Small intestine (tissue), 7 donors: ENCODE data around the gene NAA15. TPM values are rescaled to one million over a fixed set of nuclear protein-coding genes. Genes with fewer than 3 reads are reported as not detected.

Experiments used
- DNase-seq, 2 donors: peaks; one replicate each; pipeline versions ENCODE4 v3.0.0 to v3.0.0-alpha.2; 2013
- FAIRE-seq: peaks from 2 replicates; lab custom pipeline; 2012; peaks lifted over from hg19 to GRCh38; lab: Jason Lieb, UNC
- H3K27ac ChIP-seq, 3 donors: one replicate each; pipeline ENCODE4 v1.5.1; 2013; ENCODE audit warnings: low read length in 2 of 3, mild to moderate bottlenecking in 2 of 3, control low read depth in 1 of 3, inconsistent platforms in 1 of 3, low read depth in 1 of 3, moderate library complexity in 1 of 3
- H3K27me3 ChIP-seq, 3 donors: one replicate each; pipeline ENCODE4 v1.6.1; 2013; ENCODE audit warnings: low read length in 3 of 3, inconsistent platforms in 1 of 3; ENCODE audit not compliant: control insufficient read depth in 3 of 3, insufficient read depth in 3 of 3
- H3K36me3 ChIP-seq, 3 donors: one replicate each; pipeline ENCODE4 v1.6.1; 2013; ENCODE audit warnings: low read length in 3 of 3, inconsistent platforms in 1 of 3, low read depth in 1 of 3, mild to moderate bottlenecking in 1 of 3, moderate library complexity in 1 of 3; ENCODE audit not compliant: control insufficient read depth in 3 of 3, insufficient read depth in 2 of 3
- H3K4me1 ChIP-seq, 3 donors: one replicate each; pipeline ENCODE4 v1.6.1; 2013; ENCODE audit warnings: low read length in 2 of 3, inconsistent platforms in 1 of 3, low read depth in 1 of 3, mild to moderate bottlenecking in 1 of 3, moderate library complexity in 1 of 3; ENCODE audit not compliant: control insufficient read depth in 3 of 3, insufficient read depth in 2 of 3
- H3K4me3 ChIP-seq, 3 donors: one replicate each; pipeline ENCODE4 v1.5.1; 2013; ENCODE audit warnings: low read length in 3 of 3, control low read depth in 1 of 3, inconsistent platforms in 1 of 3, low read depth in 1 of 3, mild to moderate bottlenecking in 1 of 3, moderate library complexity in 1 of 3
- H3K9me3 ChIP-seq, 2 donors: one replicate each; pipeline ENCODE4 v1.6.1; 2013; ENCODE audit warnings: low read depth in 1 of 2, low read length in 1 of 2; ENCODE audit not compliant: control insufficient read depth in 2 of 2, insufficient read depth in 1 of 2
- WGBS, 3 donors: extraction: QIAGEN DNeasy Blood & Tissue Kit; methylation state at CpG; one replicate each; pipeline ENCODE4 v1.1.7; 2013; 5-methylcytosine and 5-hydroxymethylcytosine counted together
- polyA plus RNA-seq, 4 donors: library from polyadenylated mRNA; stranded (reverse) in 3 of 4; unstranded in 1 of 4; fragments of 200-250 nt in 3 of 4; fragments of 120-200 nt in 1 of 4; gene quantifications; one replicate each; pipeline versions ENCODE4 v1.2.1 to v1.2.3, GENCODE V29; 2013
- donor health status: healthy with polysubstance abuse.
- donor health status: control.
- donor health status: control.
- donor health status: Bipolar disorder and iron deficiency.
- donor health status: healthy.

The NAA15 gene
- polyA plus RNA-seq, 4 donors, result 5.4 to 20.9 (median 8.6) TPM

GRCh38 chr4:139279760-139280620, 21.3 kb upstream of the NAA15 start, which contains the start of gene MGARP:
TSS of gene MGARP (minus strand) at chr4:139280225. CDS start at chr4:139280158, 67 bp downstream.
- peaks cover 0 to 8% (median 4%) of the 10 kb centered on the region in 3 donors for H3K4me1 ChIP-seq
- 5 to 10% (median 7%) methylated on average over 44 to 51 of the region's 51 CpGs for WGBS, 3 donors
- FAIRE-seq, result no peak
- H3K9me3 ChIP-seq, result no peaks in the 10 kb centered on the region
- peak in 1 of 2 donors; percentile 37 for DNase-seq
- peaks cover 0 to 40% (median 16%) of the 10 kb centered on the region in 3 donors for H3K27me3 ChIP-seq
- peak within 1 kb of the TSS in 2 of 3 donors; percentile 30 to 35 for H3K4me3 ChIP-seq
- H3K36me3 ChIP-seq, result no peaks in the 10 kb centered on the region
- no peak within 1 kb of the TSS for H3K27ac ChIP-seq

GRCh38 chr4:139282065-139282720, 19.1 kb upstream of the NAA15 start:
- H3K4me3 ChIP-seq, result no peak overlapping the region
- no peak for DNase-seq
- no peak for FAIRE-seq
- peaks cover 0 to 3% (median 0%) of the 10 kb centered on the region in 3 donors for H3K36me3 ChIP-seq
- peaks cover 0 to 37% (median 16%) of the 10 kb centered on the region in 3 donors for H3K27me3 ChIP-seq
- H3K9me3 ChIP-seq, result no peaks in the 10 kb centered on the region
- peaks cover 0 to 8% (median 4%) of the 10 kb centered on the region in 3 donors for H3K4me1 ChIP-seq
- H3K27ac ChIP-seq, result no peak overlapping the region
- WGBS, 3 donors, result 76 to 80% (median 78%) methylated on average over 7 of the region's 7 CpGs

- FAIRE-seq (no peak), DNase-seq (no peak)
- Histone ChIP-seq H3K27me3 (peaks cover 0 to 36% (median 16%) of the 10 kb centered on the region in 3 donors), H3K9me3 (no peaks in the 10 kb centered on the region), H3K36me3 (peaks cover 0 to 3% (median 0%) of the 10 kb centered on the region in 3 donors), H3K27ac (no peak overlapping the region), H3K4me1 (peaks cover 0 to 8% (median 4%) of the 10 kb centered on the region in 3 donors), H3K4me3 (no peak overlapping the region)
Observed at GRCh38 chr4:139282721-139283075, 18.6 kb upstream of the NAA15 start.

- no peaks in the 10 kb centered on the region for H3K4me1 ChIP-seq
- H3K27ac ChIP-seq, result no peak overlapping the region
- H3K36me3 ChIP-seq, result peaks cover 0 to 16% (median 2%) of the 10 kb centered on the region in 3 donors
- peaks cover 0 to 6% (median 0%) of the 10 kb centered on the region in 3 donors for H3K27me3 ChIP-seq
- FAIRE-seq (no peak), DNase-seq (no peak)
- WGBS, 3 donors, result 95 to 97% (median 96%) methylated on average over 7 of the region's 7 CpGs
- H3K4me3 ChIP-seq, result no peak overlapping the region
- H3K9me3 ChIP-seq, result no peaks in the 10 kb centered on the region
Observed at GRCh38 chr4:139286186-139286698, 15.1 kb upstream of the NAA15 start.

GRCh38 chr4:139295206-139295941, 5.9 kb upstream of the NAA15 start:
- Histone ChIP-seq H3K4me3 (peak overlapping the region; percentile 74 to 87 (median 87)), H3K4me1 (peaks cover 0 to 6% (median 0%) of the 10 kb centered on the region in 3 donors), H3K9me3 (no peaks in the 10 kb centered on the region), H3K27me3 (no peaks in the 10 kb centered on the region), H3K36me3 (peaks cover 2 to 20% (median 4%) of the 10 kb centered on the region in 3 donors), H3K27ac (peak overlapping the region; percentile 84 to 98 (median 89))
- WGBS, 3 donors, result 0% methylated on average over 50 to 51 of the region's 51 CpGs
- DNase-seq (peak; percentile 93 to 99), FAIRE-seq (no peak)

GRCh38 chr4:139295942-139296299, 5.4 kb upstream of the NAA15 start:
- FAIRE-seq, result no peak
- no peak for DNase-seq
- H3K4me3 ChIP-seq, result peak overlapping the region in 2 of 3 donors; percentile 74 to 87
- peak overlapping the region in 1 of 3 donors; percentile 89 for H3K27ac ChIP-seq
- peaks cover 2 to 16% (median 4%) of the 10 kb centered on the region in 3 donors for H3K36me3 ChIP-seq
- WGBS, 3 donors, result 7 to 19% (median 12%) methylated on average over 6 of the region's 6 CpGs
- H3K27me3 ChIP-seq, result no peaks in the 10 kb centered on the region
- no peaks in the 10 kb centered on the region for H3K9me3 ChIP-seq
- H3K4me1 ChIP-seq, result peaks cover 0 to 6% (median 0%) of the 10 kb centered on the region in 3 donors

GRCh38 chr4:139297001-139297410, 4.3 kb upstream of the NAA15 start:
- peaks cover 0 to 6% (median 0%) of the 10 kb centered on the region in 3 donors for H3K4me1 ChIP-seq
- H3K4me3 ChIP-seq, result no peak overlapping the region
- DNase-seq (no peak), FAIRE-seq (no peak)
- H3K27me3 ChIP-seq, result no peaks in the 10 kb centered on the region
- peaks cover 0 to 9% (median 2%) of the 10 kb centered on the region in 3 donors for H3K36me3 ChIP-seq
- WGBS, 3 donors, result 81 to 88% (median 85%) methylated on average over 2 of the region's 2 CpGs
- no peaks in the 10 kb centered on the region for H3K9me3 ChIP-seq
- no peak overlapping the region for H3K27ac ChIP-seq
